Esophagus (tissue), 2 donors: Measurements from ENCODE around the gene DNAI2. TPM values are rescaled to one million over a fixed set of nuclear protein-coding genes. Genes with fewer than 3 reads are reported as not detected.

Source experiments
- H3K27ac ChIP-seq, 2 donors: one replicate each; pipeline ENCODE4 v1.5.1; 2013; ENCODE audit warnings: low read depth in 2 of 2, mild to moderate bottlenecking in 2 of 2, inconsistent platforms in 1 of 2, low read length in 1 of 2, moderate library complexity in 1 of 2
- H3K27me3 ChIP-seq, 2 donors: one replicate each; pipeline ENCODE4 v1.6.1; 2013; ENCODE audit warnings: low read length in 2 of 2, control low read depth in 1 of 2, mild to moderate bottlenecking in 1 of 2; ENCODE audit not compliant: insufficient read depth in 2 of 2, control insufficient read depth in 1 of 2
- H3K36me3 ChIP-seq, 2 donors: one replicate each; pipeline ENCODE4 v1.6.1; 2013; ENCODE audit warnings: low read length in 1 of 2; ENCODE audit not compliant: control insufficient read depth in 2 of 2, insufficient read depth in 2 of 2
- H3K4me1 ChIP-seq, 2 donors: one replicate each; pipeline ENCODE4 v1.6.1; 2013; ENCODE audit warnings: low read length in 1 of 2; ENCODE audit not compliant: control insufficient read depth in 2 of 2, insufficient read depth in 2 of 2
- H3K4me3 ChIP-seq, 2 donors: one replicate each; pipeline ENCODE4 v1.5.1; 2013; ENCODE audit warnings: low read length in 2 of 2, mild to moderate bottlenecking in 2 of 2, low read depth in 1 of 2, moderate library complexity in 1 of 2
- H3K9me3 ChIP-seq, 2 donors: one replicate each; pipeline ENCODE4 v1.6.1; 2013; ENCODE audit warnings: mild to moderate bottlenecking in 2 of 2, low read depth in 1 of 2, low read length in 1 of 2, moderate library complexity in 1 of 2; ENCODE audit not compliant: control insufficient read depth in 2 of 2, insufficient read depth in 1 of 2
- WGBS, 2 donors: extraction: QIAGEN DNeasy Blood & Tissue Kit; methylation state at CpG; one replicate each; pipeline ENCODE4 v1.1.7; 2013; 5-methylcytosine and 5-hydroxymethylcytosine counted together
- polyA plus RNA-seq, 2 donors: library from polyadenylated mRNA; stranded (reverse); fragments of 200-250 nt; gene quantifications; one replicate each; pipeline ENCODE4 v1.2.3, GENCODE V29; 2013
- donor health status: healthy with polysubstance abuse.
- donor health status: Bipolar disorder and iron deficiency.

Gene DNAI2
- polyA plus RNA-seq, 2 donors = not detected

DNA sequence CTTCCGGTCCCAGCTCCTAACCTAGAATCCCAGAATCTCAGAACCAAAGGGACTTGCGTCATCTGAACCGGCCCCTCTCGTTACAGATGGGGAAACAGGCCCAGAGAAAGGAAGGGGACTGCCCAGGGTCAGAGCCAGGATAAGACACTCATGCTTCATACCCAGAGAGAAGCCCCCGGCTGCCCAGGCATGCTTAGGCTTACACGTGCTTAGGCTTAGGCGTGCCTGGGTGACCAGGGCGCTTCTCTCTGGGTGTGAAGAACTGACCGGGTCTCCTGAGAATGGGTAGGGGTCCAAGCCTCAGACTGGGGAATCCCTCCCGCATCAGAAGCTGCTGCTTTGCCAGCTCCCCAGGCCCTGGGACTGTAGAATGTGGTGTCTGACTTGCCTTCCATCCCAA, 29.9 kb upstream of the DNAI2 start:
- 89 to 90% methylated on average over 10 of the region's 10 CpGs for WGBS, 2 donors
- no peaks in the 10 kb centered on the region for H3K36me3 ChIP-seq
- H3K9me3 ChIP-seq = no peaks in the 10 kb centered on the region
- H3K27ac ChIP-seq = no peak overlapping the region
- no peaks in the 10 kb centered on the region for H3K27me3 ChIP-seq
- H3K4me3 ChIP-seq = no peak overlapping the region
- H3K4me1 ChIP-seq = peaks cover 2% of the 10 kb centered on the region in 2 donors

DNA sequence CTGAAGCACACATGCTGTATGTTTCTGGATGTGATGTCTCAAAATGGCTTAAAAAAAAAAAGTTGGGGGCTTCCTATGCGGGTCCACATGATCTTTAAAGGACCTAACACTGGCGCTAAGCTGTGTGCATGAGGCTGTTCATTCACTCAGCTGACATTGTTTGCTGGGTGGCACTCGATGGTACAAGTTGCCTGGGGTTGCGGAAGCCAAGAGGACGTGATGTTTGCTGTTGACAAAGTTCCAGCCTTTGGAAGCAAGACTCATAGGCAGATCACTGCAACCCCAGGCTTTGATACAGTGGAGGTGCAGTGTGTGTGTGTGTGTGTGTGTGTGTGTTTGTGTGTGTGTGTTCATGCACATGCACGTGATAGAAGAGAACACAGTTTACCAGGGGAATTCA, 29.5 kb upstream of the DNAI2 start:
- Histone ChIP-seq H3K36me3 (no peaks in the 10 kb centered on the region), H3K27ac (no peak overlapping the region)
- 70 to 78% methylated on average over 6 of the region's 6 CpGs for WGBS, 2 donors

DNA sequence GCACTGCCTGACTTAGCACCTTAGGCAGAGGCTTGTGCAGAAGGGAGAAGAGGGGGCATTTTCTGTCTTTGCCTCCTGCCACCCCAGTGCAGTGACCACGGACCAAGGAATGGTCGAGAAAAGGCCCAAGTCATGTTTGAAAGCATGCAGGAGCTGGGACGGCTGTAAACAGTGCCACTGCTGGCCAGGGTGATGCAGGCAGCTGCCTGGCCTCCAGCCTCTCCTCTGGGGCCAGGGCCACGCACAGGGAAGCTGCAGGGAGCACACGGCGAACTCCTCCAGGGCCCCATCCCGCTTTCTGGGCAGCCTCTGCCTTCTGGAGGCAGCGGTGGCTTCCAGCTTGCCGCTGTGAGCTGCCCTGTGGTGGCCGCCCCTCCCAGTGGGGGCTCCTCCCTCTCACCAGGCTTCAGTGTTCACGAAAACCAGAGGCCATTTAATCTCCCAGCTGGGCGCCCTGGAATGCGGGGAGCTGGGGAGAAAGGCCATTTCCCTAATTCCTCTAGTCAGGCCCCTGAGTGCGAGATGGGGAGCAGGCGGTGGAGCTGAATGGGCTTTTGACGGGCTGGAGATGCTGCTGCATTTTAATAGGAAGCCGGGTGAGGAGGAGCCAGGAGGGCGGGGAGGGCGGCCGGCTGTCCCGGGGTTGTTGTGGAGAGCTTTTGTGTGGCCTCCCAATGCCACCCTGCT, 28.7 kb upstream of the DNAI2 start:
- WGBS, 2 donors = 67 to 76% methylated on average over 19 to 21 of the region's 21 CpGs

More for the DNA sequence above, 29.5 kb upstream of the DNAI2 start:
- Histone ChIP-seq H3K4me1 (peaks cover under 1 to 2% of the 10 kb centered on the region in 2 donors), H3K4me3 (no peak overlapping the region), H3K27me3 (no peaks in the 10 kb centered on the region), H3K9me3 (no peaks in the 10 kb centered on the region)

DNA sequence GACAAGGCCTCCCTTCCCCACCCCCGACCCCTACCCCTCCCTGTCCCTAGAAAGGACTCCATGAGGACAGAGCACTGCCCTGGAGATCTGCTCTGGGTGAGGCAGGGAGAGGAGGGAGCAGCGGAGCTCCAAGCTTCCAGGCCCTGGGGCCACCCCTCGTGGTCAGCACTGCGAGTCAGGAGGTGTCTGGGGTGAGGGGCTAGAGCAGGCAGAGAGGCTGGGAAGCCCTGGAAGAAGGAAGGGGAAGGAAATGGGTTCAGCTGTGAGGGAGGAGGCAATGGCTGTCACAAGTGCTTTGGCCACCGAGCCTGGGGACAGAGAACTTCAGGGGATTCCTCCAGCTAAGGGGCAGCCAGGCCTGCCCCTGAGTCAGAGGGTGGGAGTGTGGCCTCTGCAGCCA, 28.2 kb upstream of the DNAI2 start:
- Histone ChIP-seq H3K4me1 (peaks cover 0 to 2% of the 10 kb centered on the region in 2 donors), H3K9me3 (no peaks in the 10 kb centered on the region), H3K27ac (no peak overlapping the region), H3K36me3 (no peaks in the 10 kb centered on the region), H3K27me3 (no peaks in the 10 kb centered on the region), H3K4me3 (no peak overlapping the region)
- 64 to 74% methylated on average over 5 of the region's 5 CpGs for WGBS, 2 donors

More for the DNA sequence above, 28.7 kb upstream of the DNAI2 start:
- H3K27ac ChIP-seq = no peak overlapping the region
- no peak overlapping the region for H3K4me3 ChIP-seq
- H3K36me3 ChIP-seq = no peaks in the 10 kb centered on the region
- no peaks in the 10 kb centered on the region for H3K9me3 ChIP-seq
- H3K4me1 ChIP-seq = peaks cover 0 to 2% of the 10 kb centered on the region in 2 donors
- H3K27me3 ChIP-seq = no peaks in the 10 kb centered on the region

DNA sequence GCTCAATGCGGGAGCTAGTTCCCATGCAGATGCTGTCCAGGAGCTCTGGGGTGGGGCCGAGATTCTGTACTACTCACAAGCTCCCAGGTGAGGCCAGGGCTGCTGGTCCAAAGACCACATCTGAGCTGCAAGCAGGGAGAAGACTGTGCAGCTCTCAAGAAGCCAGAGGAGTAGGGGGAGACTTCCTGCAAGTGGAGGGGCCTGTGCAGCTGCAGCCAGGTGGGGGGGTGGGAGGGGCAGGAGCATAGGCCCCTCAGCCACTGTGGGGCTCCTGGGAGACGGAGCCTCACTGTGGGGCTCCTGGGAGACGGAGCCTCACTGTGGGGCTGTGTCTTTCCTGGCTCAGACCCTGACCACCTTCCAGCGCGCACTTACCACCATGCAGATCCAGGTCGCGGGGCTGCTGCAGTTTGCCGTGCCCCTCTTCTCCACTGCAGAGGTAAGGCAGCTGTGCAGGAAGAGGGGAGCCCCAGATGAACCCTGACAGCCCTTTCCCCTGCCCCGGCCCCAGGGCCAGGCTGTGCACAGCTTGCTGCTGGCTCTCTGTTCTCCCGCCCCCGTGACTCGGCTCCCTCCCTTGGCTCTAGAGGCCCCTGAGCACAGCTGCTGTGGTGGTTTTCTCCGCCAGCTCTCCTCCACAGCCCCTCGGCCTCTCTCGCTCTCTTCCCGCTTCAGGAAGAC, 24.3 kb upstream of the DNAI2 start:
- no peak overlapping the region for H3K27ac ChIP-seq
- H3K36me3 ChIP-seq = no peaks in the 10 kb centered on the region
- H3K4me3 ChIP-seq = no peak overlapping the region
- no peaks in the 10 kb centered on the region for H3K4me1 ChIP-seq
- H3K9me3 ChIP-seq = no peaks in the 10 kb centered on the region
- no peaks in the 10 kb centered on the region for H3K27me3 ChIP-seq
- 74 to 80% methylated on average over 16 to 17 of the region's 17 CpGs for WGBS, 2 donors

DNA sequence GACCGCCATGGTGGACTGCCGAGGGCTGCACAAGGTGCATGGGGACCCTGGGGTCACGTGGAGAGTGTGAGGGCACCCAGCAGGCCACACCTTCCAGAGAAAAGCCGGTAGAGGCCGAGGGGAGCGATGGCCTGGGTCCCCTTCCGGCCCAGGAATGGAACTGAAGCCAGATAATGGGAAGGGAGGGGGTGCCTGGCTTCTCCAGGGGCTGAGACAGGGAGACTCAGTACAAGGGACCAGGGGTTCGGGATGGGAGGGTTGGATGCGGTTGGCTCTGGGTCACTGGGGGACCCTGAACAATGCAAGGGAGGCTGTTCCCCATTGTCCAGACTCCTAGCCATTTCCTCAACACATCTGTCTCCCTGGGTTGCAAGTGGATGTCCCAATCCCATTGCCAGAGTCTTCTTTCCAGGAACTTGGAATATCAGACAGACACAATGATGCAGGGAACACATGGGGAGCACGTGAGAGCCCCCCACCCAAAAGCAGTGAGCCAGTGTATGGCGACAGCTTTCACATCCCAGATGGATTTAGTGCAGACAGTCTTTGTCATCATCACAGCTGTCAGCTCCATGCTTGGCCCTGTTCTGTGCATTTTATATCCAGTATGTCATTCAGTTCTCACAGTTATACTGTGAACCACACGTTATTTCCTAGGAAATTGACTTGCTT, 23.6 kb upstream of the DNAI2 start:
- 60 to 74% methylated on average over 12 of the region's 12 CpGs for WGBS, 2 donors
- no peak overlapping the region for H3K27ac ChIP-seq
- no peak overlapping the region for H3K4me3 ChIP-seq
- H3K27me3 ChIP-seq = no peaks in the 10 kb centered on the region
- no peaks in the 10 kb centered on the region for H3K4me1 ChIP-seq
- no peaks in the 10 kb centered on the region for H3K36me3 ChIP-seq
- no peaks in the 10 kb centered on the region for H3K9me3 ChIP-seq

DNA sequence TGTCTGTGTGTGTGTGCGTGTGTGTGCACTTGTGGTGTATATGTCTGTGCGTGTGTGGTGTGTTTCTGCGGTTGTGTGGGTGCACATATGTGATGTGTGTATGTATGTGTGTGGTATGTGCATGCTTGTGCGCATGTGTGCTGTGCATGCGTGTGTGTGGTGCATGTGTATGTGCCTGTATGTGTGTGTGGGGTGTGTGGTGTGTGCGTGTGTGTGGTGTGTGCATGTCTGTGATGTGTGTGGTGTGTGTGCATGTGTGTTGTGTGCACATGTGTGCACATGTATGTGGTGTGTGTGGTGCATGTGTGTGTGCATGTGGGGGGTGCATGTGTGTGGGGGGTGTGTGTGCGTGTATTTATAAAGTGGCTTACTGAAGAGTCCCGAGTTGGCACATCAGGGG, 23.0 kb upstream of the DNAI2 start:
- Histone ChIP-seq H3K4me3 (no peak overlapping the region), H3K9me3 (no peaks in the 10 kb centered on the region), H3K4me1 (no peaks in the 10 kb centered on the region), H3K36me3 (no peaks in the 10 kb centered on the region), H3K27me3 (no peaks in the 10 kb centered on the region), H3K27ac (no peak overlapping the region)
- 87 to 91% methylated on average over 8 of the region's 8 CpGs for WGBS, 2 donors

DNA sequence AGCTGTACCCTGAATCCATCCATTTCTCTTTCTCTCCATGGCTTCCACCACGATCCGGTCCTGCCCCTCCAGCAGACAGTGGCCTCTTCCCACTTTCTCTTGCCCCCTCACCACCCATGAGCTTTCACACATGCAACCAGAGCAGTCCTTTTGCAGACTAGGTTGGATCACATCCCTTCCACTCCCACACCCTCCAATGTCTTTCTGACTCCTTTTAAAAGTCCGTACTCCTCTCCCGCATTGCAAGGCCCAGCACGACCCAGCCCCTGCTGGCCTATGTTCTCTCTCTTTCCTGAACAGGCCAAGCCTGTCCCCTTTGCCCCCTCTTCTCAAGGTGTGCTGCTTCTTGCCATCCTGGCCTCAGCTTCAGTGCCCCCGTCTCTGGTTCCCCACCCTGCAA, 22.5 kb upstream of the DNAI2 start:
- WGBS, 2 donors = 86 to 91% methylated on average over 6 of the region's 6 CpGs
- no peaks in the 10 kb centered on the region for H3K27me3 ChIP-seq
- no peak overlapping the region for H3K27ac ChIP-seq
- H3K36me3 ChIP-seq = no peaks in the 10 kb centered on the region
- no peak overlapping the region for H3K4me3 ChIP-seq
- no peaks in the 10 kb centered on the region for H3K4me1 ChIP-seq
- no peaks in the 10 kb centered on the region for H3K9me3 ChIP-seq

DNA sequence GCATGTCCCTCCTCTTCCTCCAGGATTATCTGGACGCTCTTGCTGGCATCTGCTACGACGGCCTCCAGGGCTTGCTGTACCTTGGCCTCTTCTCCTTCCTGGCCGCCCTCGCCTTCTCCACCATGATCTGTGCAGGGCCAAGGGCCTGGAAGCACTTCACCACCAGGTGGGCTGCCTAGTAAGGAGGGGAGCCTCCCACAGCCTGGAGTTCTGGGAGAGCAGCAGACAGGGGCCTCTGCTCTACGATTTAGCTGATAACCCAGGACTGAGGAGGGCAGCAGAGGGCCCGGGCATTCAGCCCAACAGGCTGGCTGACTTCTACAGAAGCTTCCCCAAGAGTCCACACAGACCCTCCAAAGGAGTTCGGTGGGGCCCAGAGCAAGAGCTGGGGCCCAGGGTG, 21.8 kb upstream of the DNAI2 start:
- no peaks in the 10 kb centered on the region for H3K27me3 ChIP-seq
- H3K27ac ChIP-seq = no peak overlapping the region
- H3K36me3 ChIP-seq = no peaks in the 10 kb centered on the region
- H3K4me3 ChIP-seq = no peak overlapping the region
- H3K9me3 ChIP-seq = no peaks in the 10 kb centered on the region
- 83 to 89% methylated on average over 8 of the region's 8 CpGs for WGBS, 2 donors
- no peaks in the 10 kb centered on the region for H3K4me1 ChIP-seq
